Liver (tissue), 3 donors: ENCODE measurements around the gene PRPSAP2.

Experiments used
- CTCF ChIP-seq: fragments of 150-350 bp; IDR thresholded peaks from 2 replicates; pipeline ENCODE4 v1.5.1; 2017; ENCODE audit warnings: improper control_type of control experiment, low read depth, low read length; ENCODE audit not compliant: missing input control
- EGR1 ChIP-seq, 2 donors: IDR thresholded peaks; 2 replicates each; pipeline ENCODE4 v1.6.1; 2016 to 2018; ENCODE audit warnings: antibody characterized with exemption in 2 of 2, low read depth in 2 of 2
- FOXA1 ChIP-seq: IDR thresholded peaks from 2 replicates; pipeline ENCODE4 v1.6.1; 2016; ENCODE audit warnings: antibody characterized with exemption
- GABPA ChIP-seq, 2 donors: IDR thresholded peaks in 1 of 2; conservative IDR thresholded peaks in 1 of 2; 2 replicates each; pipeline ENCODE4 v1.6.1; 2016; ENCODE audit warnings: antibody characterized with exemption in 2 of 2, mild to moderate bottlenecking in 1 of 2, moderate library complexity in 1 of 2
- HNF4G ChIP-seq: IDR thresholded peaks from 2 replicates; pipeline ENCODE4 v1.6.1; 2016; ENCODE audit warnings: antibody characterized with exemption
- JUND ChIP-seq, 2 donors: IDR thresholded peaks; 2 replicates each; pipeline ENCODE4 v1.6.1; 2016; ENCODE audit warnings: antibody characterized with exemption in 2 of 2
- RAD21 ChIP-seq, 2 donors: IDR thresholded peaks; 2 replicates each; pipeline ENCODE4 v1.6.1; 2016; ENCODE audit warnings: antibody characterized with exemption in 2 of 2, mild to moderate bottlenecking in 2 of 2
- REST ChIP-seq: IDR thresholded peaks from 2 replicates; pipeline ENCODE4 v1.6.1; 2016; ENCODE audit warnings: antibody characterized with exemption, mild to moderate bottlenecking
- SP1 ChIP-seq: IDR thresholded peaks from 2 replicates; pipeline ENCODE4 v1.6.1; 2018; ENCODE audit warnings: antibody characterized with exemption, mild to moderate bottlenecking
- TAF1 ChIP-seq: conservative IDR thresholded peaks from 2 replicates; pipeline ENCODE4 v1.6.1; 2016; ENCODE audit warnings: antibody characterized with exemption, mild to moderate bottlenecking
- TF ChIP-seq, protein P1 (sequence below): IDR thresholded peaks from 2 replicates; pipeline ENCODE4 v1.6.1; 2016; ENCODE audit warnings: antibody characterized with exemption
- TF ChIP-seq, protein P2 (sequence below): IDR thresholded peaks from 2 replicates; pipeline ENCODE4 v1.6.1; 2016; ENCODE audit warnings: antibody characterized with exemption
- donor health status: healthy.
- donor health status: healthy.

DNA sequence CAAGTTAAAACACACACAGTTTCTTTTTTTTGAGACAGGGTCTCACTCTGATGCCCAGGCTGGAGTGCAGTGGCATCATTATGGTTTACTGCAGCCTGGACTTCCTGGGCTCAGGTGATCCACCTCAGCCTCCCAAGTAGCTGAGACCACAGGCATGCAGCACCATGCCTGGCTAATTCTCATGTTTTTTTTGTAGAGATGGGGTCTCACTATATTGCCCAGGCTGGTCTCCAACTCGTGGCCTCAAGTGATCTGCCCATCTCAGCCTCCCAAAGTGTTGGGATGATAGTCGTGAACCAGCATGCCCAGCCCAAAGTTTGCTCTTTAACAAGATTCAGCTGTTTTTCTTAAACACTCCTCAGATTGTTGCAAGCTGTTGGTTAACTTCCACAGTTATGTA is 39.0 kb downstream of the PRPSAP2 start:
- no peak for TF ChIP-seq CTCF
- TF ChIP-seq EGR1 (IDR thresholded peaks at IDR 0.05; ENCODE audit: low read depth in 2 of 2) = no peak
- no peak for TF ChIP-seq FOXA1
- no peak for TF ChIP-seq GABPA (IDR thresholded peaks at IDR 0.05 in 1 of 2, conservative IDR thresholded peaks at IDR 0.05 in 1 of 2)
- TF ChIP-seq, protein P1, sequence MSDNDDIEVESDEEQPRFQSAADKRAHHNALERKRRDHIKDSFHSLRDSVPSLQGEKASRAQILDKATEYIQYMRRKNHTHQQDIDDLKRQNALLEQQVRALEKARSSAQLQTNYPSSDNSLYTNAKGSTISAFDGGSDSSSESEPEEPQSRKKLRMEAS = no peak
- no peak for TF ChIP-seq TAF1
- TF ChIP-seq JUND (IDR thresholded peaks at IDR 0.05) = no peak
- TF ChIP-seq SP1 = no peak
- TF ChIP-seq, protein P2, sequence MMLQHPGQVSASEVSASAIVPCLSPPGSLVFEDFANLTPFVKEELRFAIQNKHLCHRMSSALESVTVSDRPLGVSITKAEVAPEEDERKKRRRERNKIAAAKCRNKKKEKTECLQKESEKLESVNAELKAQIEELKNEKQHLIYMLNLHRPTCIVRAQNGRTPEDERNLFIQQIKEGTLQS = no peak
- TF ChIP-seq REST = no peak
- TF ChIP-seq RAD21 (IDR thresholded peaks at IDR 0.05) = no peak
- TF ChIP-seq HNF4G = no peak
